K562 (cell line): ENCODE results near the gene DIMT1. TPM values are rescaled to one million over a fixed set of nuclear protein-coding genes. Genes with fewer than 3 reads are reported as not detected.

Source experiments
- BDP1 ChIP-seq: IDR thresholded peaks from 3 replicates; pipeline ENCODE4 v1.6.1; 2011; ENCODE audit not compliant: insufficient read length, insufficient read depth
- BHLHE40 ChIP-seq: IDR thresholded peaks from 2 replicates; pipeline ENCODE4 v1.6.1; 2011; ENCODE audit warnings: low read length, improper control_type of control experiment
- FOXP1 ChIP-seq: sonication (generic); formaldehyde crosslinking; IDR thresholded peaks from 2 replicates; pipeline ENCODE4 v1.8.0; 2022; ENCODE audit warnings: mild to moderate bottlenecking, missing genetic modification reagents
- GATA2 ChIP-seq: sonication (generic); formaldehyde crosslinking; IDR thresholded peaks from 2 replicates; pipeline ENCODE4 v1.4.0; 2020; ENCODE audit warnings: mild to moderate bottlenecking, missing genetic modification reagents
- GTF2A2 ChIP-seq: IDR thresholded peaks from 2 replicates; pipeline ENCODE4 v1.6.1; 2016; ENCODE audit warnings: mild to moderate bottlenecking, missing genetic modification characterization, missing compliant biosample characterization
- HDGF ChIP-seq: fragments of 450-650 bp; IDR thresholded peaks from 2 replicates; pipeline ENCODE4 v1.6.1; 2016
- ILK ChIP-seq: fragments of 450-650 bp; IDR thresholded peaks from 2 replicates; pipeline ENCODE4 v1.6.1; 2016; ENCODE audit warnings: missing genetic modification characterization, low read depth, mild to moderate bottlenecking, missing compliant biosample characterization, moderate library complexity, borderline replicate concordance
- MEF2A ChIP-seq: IDR thresholded peaks from 2 replicates; pipeline ENCODE4 v1.6.1; 2011; ENCODE audit warnings: low read depth, mild to moderate bottlenecking, low read length, moderate library complexity; ENCODE audit not compliant: control insufficient read depth
- NR1H2 ChIP-seq: sonication (generic); formaldehyde crosslinking; IDR thresholded peaks from 2 replicates; pipeline ENCODE4 v1.4.0; 2020; ENCODE audit warnings: mild to moderate bottlenecking, missing genetic modification reagents
- NRF1 ChIP-seq, 2 experiments: fragments of 450-650 bp; IDR thresholded peaks in 1 of 2; conservative IDR thresholded peaks in 1 of 2; 2 replicates each; pipeline ENCODE4 v1.6.1; 2014; ENCODE audit warnings: mild to moderate bottlenecking in 2 of 2
- PCBP1 ChIP-seq: fragments of 200-400 bp; formaldehyde crosslinking; IDR thresholded peaks from 2 replicates; pipeline ENCODE4 v1.6.1; 2018; ENCODE audit warnings: mild to moderate bottlenecking, low read depth, low read length; ENCODE audit not compliant: poor library complexity, severe bottlenecking
- RHOXF2B ChIP-seq: fragments of 250-450 bp; sonication (Bioruptor Pico); conservative IDR thresholded peaks from 2 replicates; pipeline ENCODE4 v1.5.1; 2021
- SETDB1 ChIP-seq: IDR thresholded peaks from one replicate; pipeline ENCODE4 v1.6.1; 2012; ENCODE audit warnings: low read length, control low read depth, inconsistent platforms
- SMARCA5 ChIP-seq: fragments of 450-650 bp; IDR thresholded peaks from 2 replicates; pipeline ENCODE4 v1.6.1; 2016
- STAT5A ChIP-seq: IDR thresholded peaks from 2 replicates; pipeline ENCODE4 v1.6.1; 2012; ENCODE audit warnings: low read length, inconsistent platforms, borderline replicate concordance
- TBP ChIP-seq: optimal IDR thresholded peaks from 2 replicates; pipeline ENCODE3; 2011; ENCODE audit warnings: low read depth, low read length, improper control_type of control experiment
- TCFL5 ChIP-seq: fragments of 250-450 bp; sonication (Bioruptor Pico); conservative IDR thresholded peaks from 2 replicates; pipeline ENCODE4 v1.6.1; 2021; ENCODE audit warnings: mild to moderate bottlenecking, moderate library complexity, matching md5 sums
- ZC3H11A ChIP-seq: IDR thresholded peaks from 2 replicates; pipeline ENCODE4 v1.6.1; 2012; ENCODE audit warnings: low read depth, low read length, improper control_type of control experiment
- ZKSCAN3 ChIP-seq: fragments of 250-450 bp; sonication (Bioruptor Pico); IDR thresholded peaks from 2 replicates; pipeline ENCODE4 v1.4.0; 2020
- ZNF444 ChIP-seq: fragments of 250-450 bp; sonication (Bioruptor Pico); IDR thresholded peaks from 2 replicates; pipeline ENCODE4 v1.4.0; 2020; ENCODE audit warnings: mild to moderate bottlenecking, moderate library complexity
- ZNF696 ChIP-seq: fragments of 250-450 bp; sonication (Bioruptor Pico); conservative IDR thresholded peaks from 2 replicates; pipeline ENCODE4 v1.4.0; 2020; ENCODE audit warnings: mild to moderate bottlenecking, moderate library complexity
- polyA plus RNA-seq, 8 experiments: library from polyadenylated mRNA; depleted of rRNA in 4 of 8; stranded (reverse) in 5 of 8; unstranded in 3 of 8; fragments of >200 nt; fragmentation: Nextera tagmentation in 2 of 8; fragmentation: Illumina TruSeq in 1 of 8; extraction: Ambion mirVana in 2 of 8; extraction: Trizol in 1 of 8; gene quantifications; 2 replicates each; pipeline versions ENCODE4 v1.2.1 to v1.2.3, GENCODE V29; 2011 to 2014; ENCODE audit warnings: inconsistent platforms in 1 of 8, missing spikeins in 1 of 8
- total RNA-seq, 7 experiments: library from RNA; depleted of rRNA in 6 of 7; stranded (reverse); fragments of >200 nt in 6 of 7; fragmentation: Illumina TruSeq in 2 of 7; extraction: Trizol in 2 of 7; gene quantifications; 2 replicates each; pipeline versions ENCODE4 v1.2.1 to v1.2.3, GENCODE V29; 2011 to 2021; ENCODE audit warnings: low replicate concordance in 1 of 7
- TF ChIP-seq, protein P1 (sequence below): sonication (generic); formaldehyde crosslinking; IDR thresholded peaks from 2 replicates; pipeline ENCODE4 v1.8.0; 2023; ENCODE audit warnings: mild to moderate bottlenecking, missing genetic modification reagents
- TF ChIP-seq, protein P2 (sequence below): sonication (generic); formaldehyde crosslinking; IDR thresholded peaks from 2 replicates; pipeline ENCODE4 v1.8.0; 2022; ENCODE audit warnings: mild to moderate bottlenecking, missing genetic modification reagents
- TF ChIP-seq, protein P3 (sequence below), 2 experiments: fragments of 200-800 bp in 1 of 2; sonication (Bioruptor generic) in 1 of 2; sonication (generic) in 1 of 2; formaldehyde crosslinking in 1 of 2; IDR thresholded peaks in 1 of 2; conservative IDR thresholded peaks in 1 of 2; 2 replicates each; pipeline versions ENCODE4 v1.5.0 to v1.6.1; 2016 to 2020; ENCODE audit warnings: missing compliant biosample characterization in 1 of 2, missing genetic modification characterization in 1 of 2, missing genetic modification reagents in 1 of 2
- TF ChIP-seq, protein P4 (sequence below): sonication (generic); formaldehyde crosslinking; IDR thresholded peaks from 2 replicates; pipeline ENCODE4 v1.8.0; 2022; ENCODE audit warnings: mild to moderate bottlenecking, low read depth, missing genetic modification reagents

The DIMT1 gene
- total and polyA plus RNA-seq, 9 of the 15 experiments (the other 6 are each of a cell fraction or from before 2014, with no cell fraction given), result 28.9 to 85.3 (median 54.1) TPM

DNA sequence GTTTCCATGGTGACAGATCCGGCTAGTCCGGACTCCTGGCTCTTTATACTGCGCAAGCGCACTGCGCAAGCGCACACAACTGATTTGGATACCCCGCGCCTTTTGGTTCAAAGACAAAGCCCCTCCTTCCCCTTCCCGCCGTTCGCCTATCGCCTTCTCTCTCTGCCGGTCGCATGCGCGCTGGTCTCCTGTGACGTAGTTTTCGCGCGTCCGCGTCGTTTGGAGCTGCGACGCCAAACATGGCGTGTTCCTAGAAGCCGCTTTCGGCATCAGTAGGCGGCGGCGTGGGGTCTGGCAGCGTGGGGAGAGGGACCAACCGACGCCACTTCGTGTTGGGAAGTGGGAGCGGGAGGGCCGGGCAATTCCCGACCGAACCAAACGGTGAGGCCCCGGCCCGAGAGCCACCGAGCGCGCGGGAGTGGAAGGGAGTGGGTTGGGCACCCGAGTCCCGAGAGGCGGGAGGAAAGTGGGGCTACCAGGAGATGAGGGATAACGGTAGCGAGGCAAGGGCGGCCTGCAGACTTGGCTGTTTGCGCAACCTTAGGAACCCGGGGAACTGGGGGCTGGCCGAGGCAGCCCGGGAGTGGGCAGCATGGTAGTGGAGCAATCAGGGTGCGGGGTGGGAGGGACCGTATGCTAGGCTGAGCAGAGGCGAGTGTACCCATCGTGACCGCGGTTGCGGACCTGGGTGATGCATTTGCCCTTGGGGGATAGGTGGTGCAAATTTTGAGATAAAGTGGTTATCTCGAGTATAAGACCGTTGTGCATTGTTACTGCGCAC is 9.0 kb upstream of the DIMT1 start, which contains the start of gene IPO11 (continued):
- no peak for TF ChIP-seq BDP1
- no peak for TF ChIP-seq SMARCA5
- no peak for TF ChIP-seq NR1H2
- TF ChIP-seq, protein P1, sequence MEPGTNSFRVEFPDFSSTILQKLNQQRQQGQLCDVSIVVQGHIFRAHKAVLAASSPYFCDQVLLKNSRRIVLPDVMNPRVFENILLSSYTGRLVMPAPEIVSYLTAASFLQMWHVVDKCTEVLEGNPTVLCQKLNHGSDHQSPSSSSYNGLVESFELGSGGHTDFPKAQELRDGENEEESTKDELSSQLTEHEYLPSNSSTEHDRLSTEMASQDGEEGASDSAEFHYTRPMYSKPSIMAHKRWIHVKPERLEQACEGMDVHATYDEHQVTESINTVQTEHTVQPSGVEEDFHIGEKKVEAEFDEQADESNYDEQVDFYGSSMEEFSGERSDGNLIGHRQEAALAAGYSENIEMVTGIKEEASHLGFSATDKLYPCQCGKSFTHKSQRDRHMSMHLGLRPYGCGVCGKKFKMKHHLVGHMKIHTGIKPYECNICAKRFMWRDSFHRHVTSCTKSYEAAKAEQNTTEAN (CRISPR knock-in tag), result 0 out of 2 replicates have a peak, but pooled peaks have one; percentile 71
- peak; percentile 56 for TF ChIP-seq PCBP1
- no peak for TF ChIP-seq ZNF444 (CRISPR knock-in tag)
- TF ChIP-seq ZC3H11A, result no peak
- TF ChIP-seq NRF1 (conservative IDR thresholded peaks at IDR 0.05 in 1 of 2, IDR thresholded peaks at IDR 0.05 in 1 of 2), result peak; percentile 99
- no peak for TF ChIP-seq ZKSCAN3 (CRISPR knock-in tag)
- TF ChIP-seq SETDB1, result peak; percentile 87
- TF ChIP-seq, protein P2, sequence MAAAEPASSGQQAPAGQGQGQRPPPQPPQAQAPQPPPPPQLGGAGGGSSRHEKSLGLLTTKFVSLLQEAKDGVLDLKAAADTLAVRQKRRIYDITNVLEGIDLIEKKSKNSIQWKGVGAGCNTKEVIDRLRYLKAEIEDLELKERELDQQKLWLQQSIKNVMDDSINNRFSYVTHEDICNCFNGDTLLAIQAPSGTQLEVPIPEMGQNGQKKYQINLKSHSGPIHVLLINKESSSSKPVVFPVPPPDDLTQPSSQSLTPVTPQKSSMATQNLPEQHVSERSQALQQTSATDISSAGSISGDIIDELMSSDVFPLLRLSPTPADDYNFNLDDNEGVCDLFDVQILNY (CRISPR knock-in tag), result 0 out of 2 replicates have a peak, but pooled peaks have one; percentile 15
- no peak for TF ChIP-seq GATA2 (CRISPR knock-in tag)
- TF ChIP-seq FOXP1 (CRISPR knock-in tag), result peak; percentile 61; the same call in 1 of the 2 replicates
- TF ChIP-seq MEF2A, result no peak
- TF ChIP-seq, protein P3, sequence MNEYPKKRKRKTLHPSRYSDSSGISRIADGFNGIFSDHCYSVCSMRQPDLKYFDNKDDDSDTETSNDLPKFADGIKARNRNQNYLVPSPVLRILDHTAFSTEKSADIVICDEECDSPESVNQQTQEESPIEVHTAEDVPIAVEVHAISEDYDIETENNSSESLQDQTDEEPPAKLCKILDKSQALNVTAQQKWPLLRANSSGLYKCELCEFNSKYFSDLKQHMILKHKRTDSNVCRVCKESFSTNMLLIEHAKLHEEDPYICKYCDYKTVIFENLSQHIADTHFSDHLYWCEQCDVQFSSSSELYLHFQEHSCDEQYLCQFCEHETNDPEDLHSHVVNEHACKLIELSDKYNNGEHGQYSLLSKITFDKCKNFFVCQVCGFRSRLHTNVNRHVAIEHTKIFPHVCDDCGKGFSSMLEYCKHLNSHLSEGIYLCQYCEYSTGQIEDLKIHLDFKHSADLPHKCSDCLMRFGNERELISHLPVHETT (CRISPR knock-in tag; conservative IDR thresholded peaks at IDR 0.05 in 1 of 2, IDR thresholded peaks at IDR 0.05 in 1 of 2), result no peak
- TF ChIP-seq, protein P4, sequence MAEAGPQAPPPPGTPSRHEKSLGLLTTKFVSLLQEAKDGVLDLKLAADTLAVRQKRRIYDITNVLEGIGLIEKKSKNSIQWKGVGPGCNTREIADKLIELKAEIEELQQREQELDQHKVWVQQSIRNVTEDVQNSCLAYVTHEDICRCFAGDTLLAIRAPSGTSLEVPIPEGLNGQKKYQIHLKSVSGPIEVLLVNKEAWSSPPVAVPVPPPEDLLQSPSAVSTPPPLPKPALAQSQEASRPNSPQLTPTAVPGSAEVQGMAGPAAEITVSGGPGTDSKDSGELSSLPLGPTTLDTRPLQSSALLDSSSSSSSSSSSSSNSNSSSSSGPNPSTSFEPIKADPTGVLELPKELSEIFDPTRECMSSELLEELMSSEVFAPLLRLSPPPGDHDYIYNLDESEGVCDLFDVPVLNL (CRISPR knock-in tag), result peak; percentile 98
- TF ChIP-seq ZNF696, result no peak
- TF ChIP-seq ILK, result no peak
- TF ChIP-seq TBP, result peak; percentile 94
- TF ChIP-seq HDGF, result no peak
- TF ChIP-seq TCFL5 (CRISPR knock-in tag), result no peak
- no peak for TF ChIP-seq RHOXF2B
- TF ChIP-seq GTF2A2 (tag), result no peak
- TF ChIP-seq BHLHE40, result 0 out of 2 replicates have a peak, but pooled peaks have one; percentile 7
- TF ChIP-seq STAT5A, result no peak
